ENCODE measurements around the gene GIMAP1.

DNA sequence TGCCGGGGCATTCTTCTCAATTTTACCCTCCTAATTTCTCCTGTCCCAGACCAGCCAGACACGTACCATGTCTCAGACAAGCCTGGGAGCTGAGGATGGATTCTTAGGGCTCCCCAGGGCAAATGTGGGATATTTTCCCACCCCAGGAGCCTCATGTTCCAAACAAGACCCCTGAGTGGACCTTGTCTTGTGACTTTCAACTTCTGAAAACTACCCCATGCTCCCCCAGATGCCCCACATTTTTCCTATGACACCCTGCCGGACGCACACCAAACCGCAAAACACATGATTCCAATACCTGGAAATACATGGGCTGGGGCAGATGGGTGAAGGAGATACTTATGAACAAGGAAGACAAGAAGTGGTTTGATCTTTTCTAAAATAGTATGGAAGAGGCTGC lies 21.7 kb downstream of the GIMAP1 start:
- TF ChIP-seq POLR2A (IDR thresholded peaks at IDR 0.05) = no peak
- no peak for TF ChIP-seq CTCF (IDR thresholded peaks at IDR 0.05)
- TF ChIP-seq POLR2AphosphoS5 (IDR thresholded peaks at IDR 0.05) = no peak

Data from prostate gland (tissue), 2 donors.